ENCODE results near the gene SEMA4B.

SEMA4B gene

GRCh38 chr15:90188914-90189748, 12.0 kb upstream of the SEMA4B start:
- ChIA-PET POLR2A (ENCODE audit: low non-redundant PET) (interaction anchor here (0.8 to 1.2 kb wide), 2 partner anchors 12 to 39 kb away, joined by 3 read pairs; partner anchors contain the start of gene SEMA4B), CTCF (interaction anchor here (0.8 kb wide), 1 partner anchor 25 kb away, joined by 5 read pairs; no protein-coding TSS in a partner anchor)
- TF ChIP-seq, protein P1, sequence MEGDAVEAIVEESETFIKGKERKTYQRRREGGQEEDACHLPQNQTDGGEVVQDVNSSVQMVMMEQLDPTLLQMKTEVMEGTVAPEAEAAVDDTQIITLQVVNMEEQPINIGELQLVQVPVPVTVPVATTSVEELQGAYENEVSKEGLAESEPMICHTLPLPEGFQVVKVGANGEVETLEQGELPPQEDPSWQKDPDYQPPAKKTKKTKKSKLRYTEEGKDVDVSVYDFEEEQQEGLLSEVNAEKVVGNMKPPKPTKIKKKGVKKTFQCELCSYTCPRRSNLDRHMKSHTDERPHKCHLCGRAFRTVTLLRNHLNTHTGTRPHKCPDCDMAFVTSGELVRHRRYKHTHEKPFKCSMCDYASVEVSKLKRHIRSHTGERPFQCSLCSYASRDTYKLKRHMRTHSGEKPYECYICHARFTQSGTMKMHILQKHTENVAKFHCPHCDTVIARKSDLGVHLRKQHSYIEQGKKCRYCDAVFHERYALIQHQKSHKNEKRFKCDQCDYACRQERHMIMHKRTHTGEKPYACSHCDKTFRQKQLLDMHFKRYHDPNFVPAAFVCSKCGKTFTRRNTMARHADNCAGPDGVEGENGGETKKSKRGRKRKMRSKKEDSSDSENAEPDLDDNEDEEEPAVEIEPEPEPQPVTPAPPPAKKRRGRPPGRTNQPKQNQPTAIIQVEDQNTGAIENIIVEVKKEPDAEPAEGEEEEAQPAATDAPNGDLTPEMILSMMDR (conservative IDR thresholded peaks at IDR 0.05; ENCODE audit: low read depth): no peak
- DNase-seq (ENCODE audit: low spot score): no peak
- H3K27ac ChIP-seq: peak overlapping the region; percentile 98

GRCh38 chr15:90189781-90190467, 11.2 kb upstream of the SEMA4B start:
- TF ChIP-seq, protein P1 (conservative IDR thresholded peaks at IDR 0.05; ENCODE audit: low read depth): no peak
- peak overlapping the region; percentile 98 for H3K27ac ChIP-seq
- POLR2A ChIA-PET (ENCODE audit: low non-redundant PET): interaction anchor here (0.8 to 1.2 kb wide), 2 partner anchors 11 to 39 kb away, joined by 3 read pairs; partner anchors contain the start of gene SEMA4B
- no peak for DNase-seq (ENCODE audit: low spot score)
- CTCF ChIA-PET: interaction anchor here (0.7 to 0.8 kb wide), 2 partner anchors 21 to 24 kb away, joined by 3 to 5 read pairs; no protein-coding TSS in a partner anchor

DNA sequence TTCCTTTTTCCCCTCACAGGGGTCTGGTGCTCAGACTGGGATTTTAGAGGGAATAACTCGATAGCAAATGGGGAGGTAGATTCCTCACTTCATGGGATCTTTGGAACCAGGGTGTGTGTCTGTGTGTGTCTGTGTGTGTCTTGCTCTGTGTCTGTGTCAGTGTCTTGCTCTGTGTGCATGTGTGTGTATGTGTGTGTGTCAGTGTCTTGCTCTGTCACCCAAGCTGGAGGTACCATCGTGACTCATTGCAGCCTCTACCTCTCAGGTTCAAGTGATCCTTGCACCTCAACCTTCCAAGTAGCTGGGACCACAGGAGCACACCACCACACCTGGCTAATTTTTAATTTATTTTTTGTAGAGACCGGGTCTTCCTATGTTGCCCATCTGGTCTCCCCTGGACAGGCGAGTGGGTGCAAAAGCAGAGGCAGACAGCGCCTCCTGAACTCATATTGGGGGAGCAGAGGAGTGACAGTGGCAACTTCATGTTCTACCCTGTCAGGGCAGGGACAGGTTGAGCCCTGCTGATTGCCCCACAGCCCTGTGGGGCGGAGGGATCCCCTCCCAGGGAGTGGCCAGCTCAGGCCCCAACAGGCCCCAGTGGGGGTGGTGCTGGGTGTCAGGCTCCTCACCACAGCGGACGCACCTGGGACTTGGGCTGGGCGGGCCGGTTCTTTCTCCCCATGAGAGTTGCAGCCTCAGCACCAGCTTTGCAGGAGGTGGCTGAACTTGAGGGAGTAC, 10.4 kb upstream of the SEMA4B start:
- TF ChIP-seq, protein P1 (conservative IDR thresholded peaks at IDR 0.05; ENCODE audit: low read depth): no peak
- peak overlapping the region; percentile 98 for H3K27ac ChIP-seq
- ChIA-PET POLR2A (ENCODE audit: low non-redundant PET) (interaction anchor here (0.7 to 2.1 kb wide), 5 partner anchors 11 to 31 kb away, joined by 3 to 19 read pairs (median 4); partner anchors contain the start of gene SEMA4B), CTCF (interaction anchor here (0.7 to 0.8 kb wide), 4 partner anchors 20 to 831 kb away, joined by 3 read pairs; no protein-coding TSS in a partner anchor)
- peak; percentile 94 for DNase-seq (ENCODE audit: low spot score)

- H3K27ac ChIP-seq: peak overlapping the region; percentile 98
- DNase-seq (ENCODE audit: low spot score): no peak
- ChIA-PET POLR2A (ENCODE audit: low non-redundant PET) (interaction anchor here (0.7 to 2.1 kb wide), 5 partner anchors 11 to 32 kb away, joined by 3 to 19 read pairs (median 3); partner anchors contain the start of gene SEMA4B), CTCF (interaction anchor here (0.7 to 0.8 kb wide), 3 partner anchors 42 to 832 kb away, joined by 3 read pairs; no protein-coding TSS in a partner anchor)
- TF ChIP-seq, protein P1 (conservative IDR thresholded peaks at IDR 0.05; ENCODE audit: low read depth): no peak
Observed at GRCh38 chr15:90191344-90191687, 9.8 kb upstream of the SEMA4B start.

GRCh38 chr15:90191794-90192509, 9.2 kb upstream of the SEMA4B start:
- TF ChIP-seq, protein P1 (conservative IDR thresholded peaks at IDR 0.05; ENCODE audit: low read depth): no peak
- POLR2A ChIA-PET (ENCODE audit: low non-redundant PET): interaction anchor here (0.6 to 2.1 kb wide), 7 partner anchors 8 to 30 kb away, joined by 3 to 19 read pairs (median 3); partner anchors contain the start of gene SEMA4B
- DNase-seq (ENCODE audit: low spot score): peak; percentile 58
- H3K27ac ChIP-seq: peak overlapping the region; percentile 98
- CTCF ChIA-PET: interaction anchor here (0.7 kb wide), 1 partner anchor 833 kb away, joined by 3 read pairs; no protein-coding TSS in a partner anchor
